ENCODE results near the gene PATL2.
"Not testable (repeated sequence)": the region's sequence is repeated elsewhere in the genome, so short reads cannot be mapped to it uniquely, and the experiment has no call there.

PATL2 gene

DNA sequence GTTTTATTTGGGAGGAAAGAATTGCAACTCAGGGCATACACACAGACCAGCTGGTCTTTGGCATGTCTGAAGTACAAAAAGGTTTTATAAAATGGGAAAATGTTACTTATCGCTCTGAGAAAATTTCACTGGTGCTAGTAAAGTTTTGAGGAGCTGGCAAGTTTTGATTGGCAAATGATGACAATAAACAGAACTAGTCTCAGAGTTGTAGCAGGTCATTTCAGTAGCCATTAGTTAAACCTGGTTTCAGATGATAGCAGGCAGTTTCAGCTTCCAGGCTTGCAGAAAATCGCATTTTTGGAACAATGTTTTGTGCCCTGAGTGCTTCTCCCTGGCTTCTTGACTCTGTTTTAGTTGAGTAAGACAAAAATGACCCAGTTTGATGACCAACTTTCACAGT lies 10.9 kb upstream of the PATL2 start:
- Histone ChIP-seq H3K27ac (replicated peaks) (0 out of 2 replicates have a peak overlapping the region, but pooled peaks have one; percentile 94), H3K4me3 (replicated peaks; ENCODE audit: insufficient read depth, low read length) (no peak overlapping the region), H3K27me3 (ENCODE audit: insufficient read depth, poor library complexity, severe bottlenecking) (no peaks in the 10 kb centered on the region)
- no peak for DNase-seq (ENCODE audit: low read depth in 1 of 2, low spot score in 1 of 2)
- no peak for TF ChIP-seq POLR2AphosphoS5 (IDR thresholded peaks at IDR 0.05; ENCODE audit: low read depth)
- TF ChIP-seq, protein P1, sequence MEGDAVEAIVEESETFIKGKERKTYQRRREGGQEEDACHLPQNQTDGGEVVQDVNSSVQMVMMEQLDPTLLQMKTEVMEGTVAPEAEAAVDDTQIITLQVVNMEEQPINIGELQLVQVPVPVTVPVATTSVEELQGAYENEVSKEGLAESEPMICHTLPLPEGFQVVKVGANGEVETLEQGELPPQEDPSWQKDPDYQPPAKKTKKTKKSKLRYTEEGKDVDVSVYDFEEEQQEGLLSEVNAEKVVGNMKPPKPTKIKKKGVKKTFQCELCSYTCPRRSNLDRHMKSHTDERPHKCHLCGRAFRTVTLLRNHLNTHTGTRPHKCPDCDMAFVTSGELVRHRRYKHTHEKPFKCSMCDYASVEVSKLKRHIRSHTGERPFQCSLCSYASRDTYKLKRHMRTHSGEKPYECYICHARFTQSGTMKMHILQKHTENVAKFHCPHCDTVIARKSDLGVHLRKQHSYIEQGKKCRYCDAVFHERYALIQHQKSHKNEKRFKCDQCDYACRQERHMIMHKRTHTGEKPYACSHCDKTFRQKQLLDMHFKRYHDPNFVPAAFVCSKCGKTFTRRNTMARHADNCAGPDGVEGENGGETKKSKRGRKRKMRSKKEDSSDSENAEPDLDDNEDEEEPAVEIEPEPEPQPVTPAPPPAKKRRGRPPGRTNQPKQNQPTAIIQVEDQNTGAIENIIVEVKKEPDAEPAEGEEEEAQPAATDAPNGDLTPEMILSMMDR (IDR thresholded peaks at IDR 0.05; ENCODE audit: insufficient read depth, low read length) = no peak
- TF ChIP-seq GABPA (IDR thresholded peaks at IDR 0.05; ENCODE audit: low read depth) = no peak
- TF ChIP-seq SPI1 (IDR thresholded peaks at IDR 0.05; ENCODE audit: borderline replicate concordance, low read depth) = no peak

DNA sequence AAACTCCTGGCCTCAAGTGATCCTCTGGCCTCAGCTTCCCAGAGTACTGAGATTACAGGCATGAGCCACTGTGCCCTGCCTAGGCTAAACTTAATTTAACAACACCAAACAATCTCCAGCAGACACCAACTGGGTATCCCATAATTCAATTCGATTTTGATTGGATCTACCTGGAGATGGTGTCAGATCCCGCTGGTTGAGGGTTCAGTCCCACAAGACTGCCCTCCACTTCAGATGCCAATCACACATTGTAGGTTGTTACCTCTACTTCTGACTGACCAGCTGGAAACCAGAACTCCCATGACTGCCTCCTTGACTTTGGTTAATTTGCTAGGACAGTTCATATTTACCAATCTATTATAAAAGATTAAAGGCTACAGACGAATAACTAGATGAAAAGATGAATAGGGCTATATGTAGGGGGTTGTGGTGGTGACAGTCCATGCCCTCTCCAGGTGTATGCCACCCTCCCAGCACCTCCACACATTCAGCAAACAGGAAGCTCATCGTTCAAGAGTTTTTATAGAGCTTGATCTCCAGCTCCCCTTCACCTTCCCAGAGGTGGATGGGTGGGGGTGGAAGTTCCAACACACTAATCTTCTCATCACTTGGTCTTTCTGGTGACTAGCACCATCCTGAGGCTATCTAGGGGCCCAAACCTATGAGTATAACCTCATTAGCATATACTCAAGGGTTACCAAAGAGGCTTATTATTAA lies 9.5 kb upstream of the PATL2 start:
- DNase-seq (ENCODE audit: low read depth in 1 of 2, low spot score in 1 of 2) = no peak
- TF ChIP-seq SPI1 (IDR thresholded peaks at IDR 0.05; ENCODE audit: borderline replicate concordance, low read depth) (no peak), POLR2AphosphoS5 (IDR thresholded peaks at IDR 0.05; ENCODE audit: low read depth) (no peak), GABPA (IDR thresholded peaks at IDR 0.05; ENCODE audit: low read depth) (no peak)
- TF ChIP-seq, protein P2, sequence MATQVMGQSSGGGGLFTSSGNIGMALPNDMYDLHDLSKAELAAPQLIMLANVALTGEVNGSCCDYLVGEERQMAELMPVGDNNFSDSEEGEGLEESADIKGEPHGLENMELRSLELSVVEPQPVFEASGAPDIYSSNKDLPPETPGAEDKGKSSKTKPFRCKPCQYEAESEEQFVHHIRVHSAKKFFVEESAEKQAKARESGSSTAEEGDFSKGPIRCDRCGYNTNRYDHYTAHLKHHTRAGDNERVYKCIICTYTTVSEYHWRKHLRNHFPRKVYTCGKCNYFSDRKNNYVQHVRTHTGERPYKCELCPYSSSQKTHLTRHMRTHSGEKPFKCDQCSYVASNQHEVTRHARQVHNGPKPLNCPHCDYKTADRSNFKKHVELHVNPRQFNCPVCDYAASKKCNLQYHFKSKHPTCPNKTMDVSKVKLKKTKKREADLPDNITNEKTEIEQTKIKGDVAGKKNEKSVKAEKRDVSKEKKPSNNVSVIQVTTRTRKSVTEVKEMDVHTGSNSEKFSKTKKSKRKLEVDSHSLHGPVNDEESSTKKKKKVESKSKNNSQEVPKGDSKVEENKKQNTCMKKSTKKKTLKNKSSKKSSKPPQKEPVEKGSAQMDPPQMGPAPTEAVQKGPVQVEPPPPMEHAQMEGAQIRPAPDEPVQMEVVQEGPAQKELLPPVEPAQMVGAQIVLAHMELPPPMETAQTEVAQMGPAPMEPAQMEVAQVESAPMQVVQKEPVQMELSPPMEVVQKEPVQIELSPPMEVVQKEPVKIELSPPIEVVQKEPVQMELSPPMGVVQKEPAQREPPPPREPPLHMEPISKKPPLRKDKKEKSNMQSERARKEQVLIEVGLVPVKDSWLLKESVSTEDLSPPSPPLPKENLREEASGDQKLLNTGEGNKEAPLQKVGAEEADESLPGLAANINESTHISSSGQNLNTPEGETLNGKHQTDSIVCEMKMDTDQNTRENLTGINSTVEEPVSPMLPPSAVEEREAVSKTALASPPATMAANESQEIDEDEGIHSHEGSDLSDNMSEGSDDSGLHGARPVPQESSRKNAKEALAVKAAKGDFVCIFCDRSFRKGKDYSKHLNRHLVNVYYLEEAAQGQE (IDR thresholded peaks at IDR 0.05; ENCODE audit: insufficient replicate concordance, low read depth) = no peak
- TF ChIP-seq, protein P1 (IDR thresholded peaks at IDR 0.05; ENCODE audit: insufficient read depth, low read length) = no peak
- no peaks in the 10 kb centered on the region for H3K27me3 ChIP-seq (ENCODE audit: insufficient read depth, poor library complexity, severe bottlenecking)
- H3K27ac ChIP-seq (replicated peaks) = peak overlapping the region; percentile 16; the same call in 1 of the 2 replicates
- H3K4me3 ChIP-seq (replicated peaks; ENCODE audit: insufficient read depth, low read length) = no peak overlapping the region

DNA sequence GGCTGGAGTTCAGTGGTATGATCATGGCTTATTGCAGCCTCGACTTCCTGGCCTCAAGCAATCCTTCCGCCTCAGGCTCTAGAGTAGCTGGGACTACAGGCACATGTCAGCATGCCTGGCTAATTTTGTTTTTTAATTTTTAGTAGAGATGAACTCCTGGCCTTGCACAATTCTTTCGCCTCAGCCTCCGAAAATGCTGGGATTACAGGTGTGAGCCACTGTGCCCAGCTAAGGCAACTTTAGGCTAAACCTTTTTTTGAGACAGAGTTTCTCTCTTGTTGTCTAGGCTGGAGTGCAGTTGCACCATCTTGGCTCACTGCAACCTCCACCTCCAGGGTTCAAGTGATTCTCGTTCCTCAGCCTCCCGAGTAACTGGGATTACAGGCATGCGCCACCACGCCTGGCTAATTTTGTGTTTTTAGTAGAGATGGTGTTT lies 8.9 kb upstream of the PATL2 start:
- not testable (repeated sequence) for H3K4me3 ChIP-seq (replicated peaks; ENCODE audit: insufficient read depth, low read length); H3K27me3 ChIP-seq (ENCODE audit: insufficient read depth, poor library complexity, severe bottlenecking); DNase-seq (ENCODE audit: low read depth in 1 of 2, low spot score in 1 of 2)
- H3K27ac ChIP-seq (replicated peaks) = peak overlapping the region; percentile 16

DNA sequence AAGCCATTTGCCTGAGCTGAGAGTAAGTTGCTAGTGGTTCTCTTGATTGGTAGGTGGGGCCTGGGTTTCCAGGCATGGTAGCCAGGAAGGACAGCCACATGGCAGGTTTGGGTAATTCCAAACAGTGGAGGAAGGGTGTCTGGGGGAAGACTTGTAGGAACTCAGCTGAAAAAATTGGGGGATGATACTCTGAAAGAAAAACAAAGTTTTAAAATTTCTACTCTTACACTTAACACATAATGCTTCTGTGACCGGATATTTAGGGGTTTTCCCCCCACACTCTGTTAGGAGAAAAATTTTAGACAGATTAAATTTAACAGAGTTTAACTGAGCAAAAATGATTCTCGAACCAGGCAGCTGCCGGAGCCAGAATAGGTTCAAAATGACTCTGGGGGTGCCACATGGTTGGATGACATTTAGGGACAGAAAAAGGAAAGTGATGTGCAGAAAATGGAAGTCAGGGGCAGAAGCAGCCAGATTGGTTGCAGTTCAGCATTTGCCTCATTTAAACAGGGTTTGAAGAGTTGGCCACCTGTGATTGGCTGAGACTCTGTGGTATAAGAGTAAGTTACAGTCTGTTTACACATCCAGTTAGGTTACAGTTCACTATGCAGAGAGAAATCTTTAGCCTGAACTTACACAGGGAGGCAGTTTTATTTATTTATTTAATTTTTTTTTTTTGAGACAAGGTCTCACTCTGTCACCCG lies 8.3 kb upstream of the PATL2 start:
- peak; percentile 85 for TF ChIP-seq POLR2AphosphoS5 (IDR thresholded peaks at IDR 0.05; ENCODE audit: low read depth)
- TF ChIP-seq, protein P2 (IDR thresholded peaks at IDR 0.05; ENCODE audit: insufficient replicate concordance, low read depth) = no peak
- Histone ChIP-seq H3K27ac (replicated peaks) (peak overlapping the region; percentile 16), H3K27me3 (ENCODE audit: insufficient read depth, poor library complexity, severe bottlenecking) (no peaks in the 10 kb centered on the region), H3K4me3 (replicated peaks; ENCODE audit: insufficient read depth, low read length) (no peak overlapping the region)
- DNase-seq (ENCODE audit: low read depth in 1 of 2, low spot score in 1 of 2) = peak in 1 of 2 experiments; percentile 54
